Testis (tissue), 2 donors: ENCODE measurements around the gene DCLRE1A.

ENCODE experiments used
- POLR2A ChIP-seq: fragments of 450-650 bp; IDR thresholded peaks from one replicate; pipeline ENCODE4 v1.6.1; 2017; ENCODE audit warnings: antibody characterized with exemption, mild to moderate bottlenecking, moderate library complexity
- TF ChIP-seq, protein P1 (sequence below), 3 experiments: fragments of 450-650 bp in 2 of 3; fragments of 200-600 bp in 1 of 3; sonication (generic) in 1 of 3; IDR thresholded peaks; one replicate each; pipeline ENCODE4 v1.5.1; 2016 to 2019; ENCODE audit warnings: antibody characterized with exemption in 3 of 3, mild to moderate bottlenecking in 2 of 3, moderate library complexity in 1 of 3

DNA sequence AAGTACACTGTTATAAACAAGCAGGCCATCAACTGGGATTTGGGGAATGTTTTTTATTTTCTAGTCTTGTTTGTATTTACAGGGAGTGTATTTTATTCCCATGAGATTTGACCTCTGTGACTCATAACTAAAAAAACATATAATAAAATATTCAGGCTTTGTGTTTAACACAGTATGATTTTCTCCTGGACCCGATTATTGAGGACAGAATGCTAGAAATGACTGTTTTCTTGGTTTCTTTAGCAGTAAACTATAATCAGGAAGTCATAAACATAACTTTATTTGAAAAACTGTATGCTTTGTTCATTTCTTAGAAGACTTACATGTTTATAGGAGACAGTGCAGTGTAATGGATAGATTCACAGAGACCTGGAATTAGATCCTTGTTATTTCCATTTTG is 2.7 kb upstream of the DCLRE1A start:
- TF ChIP-seq, protein P1, sequence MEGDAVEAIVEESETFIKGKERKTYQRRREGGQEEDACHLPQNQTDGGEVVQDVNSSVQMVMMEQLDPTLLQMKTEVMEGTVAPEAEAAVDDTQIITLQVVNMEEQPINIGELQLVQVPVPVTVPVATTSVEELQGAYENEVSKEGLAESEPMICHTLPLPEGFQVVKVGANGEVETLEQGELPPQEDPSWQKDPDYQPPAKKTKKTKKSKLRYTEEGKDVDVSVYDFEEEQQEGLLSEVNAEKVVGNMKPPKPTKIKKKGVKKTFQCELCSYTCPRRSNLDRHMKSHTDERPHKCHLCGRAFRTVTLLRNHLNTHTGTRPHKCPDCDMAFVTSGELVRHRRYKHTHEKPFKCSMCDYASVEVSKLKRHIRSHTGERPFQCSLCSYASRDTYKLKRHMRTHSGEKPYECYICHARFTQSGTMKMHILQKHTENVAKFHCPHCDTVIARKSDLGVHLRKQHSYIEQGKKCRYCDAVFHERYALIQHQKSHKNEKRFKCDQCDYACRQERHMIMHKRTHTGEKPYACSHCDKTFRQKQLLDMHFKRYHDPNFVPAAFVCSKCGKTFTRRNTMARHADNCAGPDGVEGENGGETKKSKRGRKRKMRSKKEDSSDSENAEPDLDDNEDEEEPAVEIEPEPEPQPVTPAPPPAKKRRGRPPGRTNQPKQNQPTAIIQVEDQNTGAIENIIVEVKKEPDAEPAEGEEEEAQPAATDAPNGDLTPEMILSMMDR (IDR thresholded peaks at IDR 0.05), result no peak
- TF ChIP-seq POLR2A, result no peak
